AG20443 (cell line): ENCODE results near the gene ZNF277.
A peak's percentile ranks its signal among the peaks of the same experiment; 100 is the strongest.

Experiments used
- DNase-seq: peaks from one replicate; pipeline ENCODE4 v3.0.0; 2012; ENCODE audit warnings: low spot score, mixed read lengths

ZNF277 gene

DNA sequence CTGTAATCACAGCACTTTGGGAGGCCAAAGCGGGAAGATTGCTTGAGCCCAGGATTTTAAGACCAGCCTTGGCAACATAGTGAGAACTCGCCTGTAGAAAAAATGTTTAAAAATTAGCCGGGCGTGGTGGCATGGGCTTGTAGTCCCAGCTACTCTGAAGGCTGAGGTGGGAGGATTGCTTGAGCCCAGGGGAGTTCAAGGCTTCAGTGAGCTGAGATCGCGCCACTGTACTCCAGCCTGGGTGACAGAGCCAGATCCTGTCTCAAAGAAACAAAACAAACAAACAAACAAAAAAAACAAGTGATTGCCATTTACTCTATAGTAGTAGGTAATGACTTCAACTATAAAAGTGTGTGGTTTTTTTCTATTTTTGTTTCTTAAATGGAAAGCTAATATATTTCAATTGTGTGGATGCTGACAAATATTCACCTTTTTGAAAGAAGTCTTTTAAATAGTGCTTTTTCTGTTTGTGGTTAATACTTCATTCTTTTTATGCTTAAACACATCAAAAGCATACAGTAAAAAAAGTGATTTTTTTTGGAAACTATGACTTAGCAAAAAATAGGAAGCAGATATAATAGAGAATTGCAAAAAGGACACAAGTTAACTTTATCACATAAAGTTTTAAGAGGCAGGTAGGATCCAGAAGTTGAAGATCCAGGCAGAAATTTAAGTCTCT is 48.4 kb downstream of the ZNF277 start:
- no peak for DNase-seq

DNA sequence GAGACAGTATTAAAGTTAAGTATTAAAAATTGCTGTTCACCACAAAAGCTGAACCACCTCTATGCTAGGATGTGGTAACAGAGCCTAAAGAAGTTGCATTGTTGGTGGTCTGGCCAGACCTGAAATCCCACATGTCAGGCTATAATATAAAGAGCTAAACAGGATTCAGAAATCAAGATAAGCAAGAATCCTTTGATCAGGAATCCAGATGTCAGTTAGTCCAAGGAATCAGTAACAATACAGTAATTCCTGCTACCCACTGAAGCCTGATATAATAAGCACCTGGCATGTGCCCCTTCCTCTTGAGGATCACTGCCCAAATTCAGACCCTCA is 48.9 kb downstream of the ZNF277 start:
- no peak for DNase-seq

DNA sequence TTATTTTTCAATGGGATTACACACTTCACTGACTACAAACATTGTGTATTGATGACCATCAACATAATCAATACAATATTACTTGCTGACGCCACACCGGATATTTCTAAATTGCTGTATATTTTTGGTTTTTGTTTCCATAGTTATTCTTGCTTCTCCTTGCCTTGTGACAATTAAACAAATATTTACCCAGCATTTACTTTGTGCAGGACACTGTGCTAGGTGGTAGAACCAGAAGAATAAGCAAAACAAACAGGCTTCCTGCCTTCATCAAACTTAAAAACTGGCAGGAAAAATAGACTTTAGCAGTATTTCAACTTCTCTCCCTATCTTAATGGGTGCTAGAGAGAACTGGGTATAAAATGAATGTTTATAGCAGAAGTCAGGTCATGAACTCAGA is 50.6 kb downstream of the ZNF277 start:
- no peak for DNase-seq

DNA sequence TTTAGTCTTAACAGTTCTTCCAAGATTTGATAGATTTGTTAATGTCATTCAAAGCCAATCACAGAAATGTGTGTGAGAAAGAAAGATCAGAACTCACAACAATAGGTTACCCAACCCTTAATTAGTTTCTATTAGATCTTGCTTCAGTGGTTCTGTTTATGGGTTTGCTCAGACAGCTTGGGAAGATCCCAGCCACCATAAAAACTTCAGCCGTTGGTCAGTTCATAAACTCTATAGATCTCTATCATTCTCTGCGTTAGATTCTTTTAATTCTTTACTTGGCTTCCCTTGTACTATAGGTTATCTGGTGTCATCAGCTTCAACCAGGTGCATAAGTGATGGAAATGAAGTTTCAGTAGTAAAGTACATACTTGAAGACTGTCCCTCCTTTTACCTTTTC is 54.4 kb downstream of the ZNF277 start:
- DNase-seq = no peak

DNA sequence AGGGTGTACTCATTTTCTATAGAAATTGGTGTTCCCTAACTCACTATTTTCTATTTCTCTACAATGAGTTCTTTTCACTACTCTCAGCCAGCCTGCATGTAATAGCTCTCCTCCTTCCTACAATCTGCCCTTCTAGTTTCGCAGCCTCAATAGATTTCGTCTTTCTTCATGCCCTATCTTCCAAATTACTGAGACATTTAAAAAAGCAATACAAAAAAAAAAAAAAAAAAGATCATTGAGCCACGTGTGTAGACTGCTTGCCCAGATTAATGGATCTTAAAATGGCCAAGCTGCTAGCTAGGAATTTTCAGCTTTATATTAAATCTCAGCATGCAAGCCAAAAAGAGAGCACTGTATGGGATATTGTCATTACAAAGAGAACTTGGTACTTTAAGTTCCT is 55.5 kb downstream of the ZNF277 start:
- DNase-seq = no peak

DNA sequence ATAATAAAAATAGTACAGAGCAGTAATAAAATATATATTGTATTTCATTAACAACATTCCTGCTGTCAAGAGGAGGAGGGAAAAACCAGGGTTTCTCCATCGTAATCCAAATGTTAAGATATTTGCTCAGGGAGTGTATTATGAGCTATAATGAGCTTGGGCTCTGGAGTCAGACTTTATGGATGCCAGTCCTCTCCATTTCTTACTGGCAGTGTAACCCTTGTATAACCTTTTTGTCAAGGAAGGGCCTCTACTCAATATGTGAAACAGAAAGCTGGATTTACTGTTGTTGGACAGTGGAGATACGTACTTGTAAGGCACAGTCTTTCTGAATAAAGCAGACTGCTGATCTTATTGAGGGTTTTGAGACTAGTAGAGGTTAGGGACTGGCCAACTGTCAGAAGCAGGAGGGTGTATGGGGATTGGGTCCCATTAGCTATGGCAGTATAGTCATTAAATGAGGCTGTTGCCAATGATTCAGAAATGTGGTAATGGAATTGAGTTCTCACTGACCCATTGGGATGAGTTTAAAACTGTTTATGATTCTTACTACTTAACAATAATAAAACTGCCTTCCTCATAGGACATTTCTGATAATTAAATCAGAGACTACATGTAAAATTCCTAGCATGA is 56.5 kb downstream of the ZNF277 start:
- DNase-seq = no peak

DNA sequence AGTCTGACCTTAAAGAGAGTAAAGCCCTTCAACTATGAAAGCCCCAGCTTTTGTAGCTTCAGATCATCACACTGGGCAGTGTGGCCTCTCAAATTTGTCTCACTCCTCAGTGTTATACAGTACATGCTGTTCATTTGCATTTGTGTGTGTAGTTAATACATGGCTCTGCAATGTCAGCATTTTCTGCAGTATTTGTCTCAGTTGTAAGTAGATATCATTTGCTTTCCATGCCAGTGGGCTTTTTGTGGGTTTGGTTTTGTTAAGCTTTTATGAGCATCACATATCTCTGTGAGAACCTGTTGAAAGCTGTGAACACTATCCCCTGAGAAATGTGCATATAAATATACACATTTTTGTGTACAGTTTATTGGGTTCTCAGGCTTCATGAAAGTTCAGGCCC is 57.0 kb downstream of the ZNF277 start:
- DNase-seq = no peak

DNA sequence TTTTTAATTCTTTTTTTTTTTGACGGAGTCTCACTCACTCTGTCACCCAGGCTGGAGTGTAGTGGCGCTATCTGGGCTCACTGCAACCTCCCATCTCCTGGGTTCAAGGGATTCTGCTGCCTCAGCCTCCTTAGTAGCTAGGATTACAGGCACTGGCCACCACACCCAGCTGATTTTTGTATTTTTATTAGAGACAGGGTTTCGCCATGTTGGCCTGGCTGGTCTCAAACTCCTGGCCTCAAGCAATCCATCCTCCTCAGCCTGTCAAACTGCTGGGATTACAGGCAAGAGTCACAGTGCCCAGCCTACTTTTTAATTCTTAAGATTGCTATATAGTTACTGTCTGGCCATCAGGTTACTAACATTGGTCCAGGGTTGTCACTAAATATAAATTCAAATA is 59.6 kb downstream of the ZNF277 start:
- DNase-seq = no peak

DNA sequence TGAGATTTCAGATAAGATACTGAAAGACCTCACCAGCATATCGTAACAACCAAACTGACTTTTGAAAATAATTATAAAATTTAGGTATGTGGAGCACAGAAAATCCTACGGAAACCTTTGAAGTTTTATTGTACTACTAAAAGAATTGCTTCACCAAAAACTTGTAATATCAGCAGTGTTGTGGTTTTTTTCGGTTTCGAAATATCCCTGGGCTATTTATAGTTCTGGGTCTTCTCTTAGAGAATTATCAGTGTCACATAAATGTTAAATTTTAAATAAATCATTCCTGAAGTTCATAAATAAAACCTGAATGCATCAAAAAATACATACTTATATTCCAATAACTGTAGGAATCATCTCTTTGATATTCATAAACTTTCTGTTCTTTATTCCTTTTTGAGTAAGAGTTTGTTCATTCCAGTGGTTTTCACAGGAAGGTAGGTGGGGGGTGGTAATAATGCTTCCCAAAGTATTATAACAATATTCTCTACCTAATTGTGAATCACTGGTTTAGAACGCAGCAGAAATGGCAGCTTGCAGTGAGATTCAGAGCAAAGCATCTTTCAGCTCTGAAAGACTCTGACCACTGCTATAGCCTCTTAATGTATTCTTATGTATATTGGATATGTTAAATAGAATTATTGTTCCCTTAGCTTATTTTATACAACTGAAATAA is 60.2 kb downstream of the ZNF277 start:
- no peak for DNase-seq

DNA sequence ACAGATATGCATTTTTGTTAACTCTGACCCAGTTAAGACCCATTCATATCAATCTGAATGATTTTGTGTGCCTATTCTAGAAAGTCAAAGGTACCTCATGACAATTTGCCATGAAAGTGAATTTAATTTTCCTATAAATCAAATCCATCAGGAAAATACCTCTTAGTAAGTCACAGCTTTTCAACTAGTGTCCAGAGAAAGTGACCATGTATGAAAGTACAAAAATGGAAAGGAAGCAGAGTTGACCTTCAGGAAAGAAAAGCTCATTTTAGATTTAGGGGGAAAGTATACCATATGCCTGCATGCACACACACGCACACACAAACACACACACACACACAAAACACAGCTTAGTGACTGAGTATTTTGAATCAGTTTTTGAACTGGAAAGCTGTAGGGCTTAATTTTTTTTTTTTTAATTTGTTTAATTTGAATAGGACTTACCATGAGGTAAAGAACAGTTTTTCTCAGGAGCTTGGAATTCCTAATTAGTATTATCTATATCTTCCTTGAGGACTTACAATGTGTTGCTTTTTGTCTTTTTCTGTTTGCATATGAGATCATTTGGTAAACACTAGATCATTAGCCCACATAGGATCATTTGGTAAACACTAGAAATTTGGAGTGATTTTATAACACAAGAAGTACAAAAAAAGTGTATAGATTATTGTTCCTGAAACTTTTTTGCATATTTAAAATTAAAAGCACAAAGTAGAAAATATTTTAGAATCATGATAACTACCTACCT is 61.6 kb downstream of the ZNF277 start:
- no peak for DNase-seq

DNA sequence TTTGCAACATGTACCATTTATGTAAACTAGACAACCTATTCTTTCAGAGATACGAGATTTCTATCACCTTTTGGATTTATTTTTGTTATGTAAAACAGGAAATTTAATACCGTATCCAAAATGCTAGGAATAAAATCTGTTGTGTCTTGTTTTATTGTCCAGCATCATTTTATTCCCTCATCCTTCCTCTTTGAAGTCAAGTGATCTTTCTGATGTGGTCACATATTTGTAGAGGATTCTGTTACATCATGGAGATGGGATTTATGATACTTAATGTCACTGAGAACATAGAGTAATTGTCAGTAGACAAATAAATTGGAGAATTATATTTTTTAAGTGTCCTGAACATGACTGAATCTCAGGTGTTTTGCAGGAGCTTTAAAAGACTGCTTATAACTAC is 64.7 kb downstream of the ZNF277 start:
- no peak for DNase-seq

DNA sequence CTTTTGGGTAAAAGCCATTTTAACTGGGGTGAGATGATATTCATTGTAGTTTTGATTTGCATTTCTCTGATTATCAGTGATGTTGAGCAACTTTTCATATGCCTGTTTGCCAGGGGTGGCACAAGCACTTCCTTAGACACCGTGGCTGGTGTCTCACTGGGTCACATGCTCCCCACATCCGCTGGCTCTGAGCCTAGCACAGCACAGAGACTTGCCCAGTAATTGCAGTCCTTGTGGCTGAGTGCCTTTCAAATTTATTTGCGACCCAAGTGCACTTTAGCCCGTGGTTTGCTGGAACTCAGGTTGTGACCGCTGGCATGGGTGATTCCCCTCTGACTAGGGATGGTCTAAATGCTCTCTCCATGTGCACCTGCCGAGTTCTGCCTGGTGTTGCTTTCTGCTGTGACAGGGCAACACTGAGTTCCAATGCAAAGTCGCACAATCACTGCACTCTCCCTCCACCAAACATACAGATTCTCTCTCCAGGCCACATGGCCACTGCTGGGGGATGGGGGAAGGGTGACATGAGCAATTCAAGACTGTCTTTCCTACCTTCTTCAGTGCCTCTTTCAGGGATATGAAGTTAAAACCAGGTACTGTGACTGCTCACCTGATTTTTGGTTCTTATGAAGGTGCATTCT is 66.5 kb downstream of the ZNF277 start:
- DNase-seq = no peak

DNA sequence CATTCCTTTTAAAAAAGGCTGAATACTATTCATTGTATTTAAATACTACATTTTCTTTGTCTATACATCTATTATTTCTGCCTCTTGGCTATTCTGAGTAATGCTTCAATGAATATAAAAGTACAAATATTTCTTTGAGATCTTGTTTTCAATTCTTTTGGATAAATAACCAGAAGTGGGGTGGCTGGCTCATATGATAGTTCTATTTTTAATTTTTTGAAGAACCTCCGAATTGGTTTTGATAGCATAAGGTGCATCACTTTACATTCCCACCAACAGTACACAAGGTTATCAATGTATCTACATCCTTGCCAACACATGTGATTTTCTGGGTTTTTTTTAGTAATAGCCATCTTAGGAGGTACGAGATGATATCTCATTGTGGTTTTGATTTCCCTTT is 72.5 kb downstream of the ZNF277 start:
- no peak for DNase-seq

DNA sequence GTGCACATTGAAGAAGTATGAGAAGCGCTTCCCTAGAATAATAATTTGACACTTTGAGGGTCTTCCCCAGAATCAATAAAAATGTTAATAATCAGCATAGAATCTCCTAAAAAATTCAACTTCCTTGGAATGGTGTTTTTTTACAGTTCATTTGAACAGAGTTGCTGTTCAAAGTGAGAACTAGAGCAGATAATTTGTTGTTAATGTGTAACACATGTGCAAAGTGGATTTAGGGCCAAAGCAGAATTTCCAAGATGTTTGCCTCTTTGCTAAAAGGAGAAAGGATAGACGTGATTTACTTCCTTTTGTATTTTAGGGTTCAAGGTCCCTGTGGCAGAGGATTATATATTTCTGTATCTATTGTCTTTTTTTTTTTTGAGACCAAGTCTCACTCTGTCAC is 73.8 kb downstream of the ZNF277 start:
- no peak for DNase-seq

DNA sequence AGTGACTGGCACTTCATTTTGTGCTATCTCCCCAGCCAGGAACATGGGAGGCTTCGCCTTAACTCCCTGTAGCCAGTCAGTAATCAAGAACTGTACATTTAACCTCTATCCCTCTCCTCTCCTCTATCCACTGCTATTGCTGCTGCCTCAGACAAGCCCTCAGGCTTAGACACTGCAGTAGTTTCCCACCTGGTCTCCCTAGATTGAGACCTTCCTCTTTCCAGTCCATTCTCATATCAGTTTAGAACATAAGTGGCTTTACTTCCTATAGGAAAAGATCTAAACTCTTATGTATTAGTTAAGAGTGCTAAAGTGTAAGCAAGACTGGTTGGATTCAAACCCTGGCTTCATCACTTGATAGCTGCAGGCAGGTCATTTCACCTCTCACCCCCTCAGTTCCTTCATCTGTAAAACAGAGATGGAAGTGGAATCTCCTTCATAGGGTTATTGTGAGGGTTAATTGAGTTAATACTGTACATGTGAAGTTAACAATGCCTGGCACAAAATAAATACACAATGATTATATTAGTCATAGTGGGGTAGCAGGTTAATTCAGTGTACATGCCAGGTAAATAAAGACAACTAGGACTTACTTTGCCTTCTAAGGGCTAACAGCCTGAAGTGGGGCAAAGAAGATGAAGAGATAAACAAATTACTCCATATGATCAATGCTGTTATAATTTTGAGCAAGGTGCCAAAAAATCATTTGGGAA is 76.1 kb downstream of the ZNF277 start:
- DNase-seq = no peak

DNA sequence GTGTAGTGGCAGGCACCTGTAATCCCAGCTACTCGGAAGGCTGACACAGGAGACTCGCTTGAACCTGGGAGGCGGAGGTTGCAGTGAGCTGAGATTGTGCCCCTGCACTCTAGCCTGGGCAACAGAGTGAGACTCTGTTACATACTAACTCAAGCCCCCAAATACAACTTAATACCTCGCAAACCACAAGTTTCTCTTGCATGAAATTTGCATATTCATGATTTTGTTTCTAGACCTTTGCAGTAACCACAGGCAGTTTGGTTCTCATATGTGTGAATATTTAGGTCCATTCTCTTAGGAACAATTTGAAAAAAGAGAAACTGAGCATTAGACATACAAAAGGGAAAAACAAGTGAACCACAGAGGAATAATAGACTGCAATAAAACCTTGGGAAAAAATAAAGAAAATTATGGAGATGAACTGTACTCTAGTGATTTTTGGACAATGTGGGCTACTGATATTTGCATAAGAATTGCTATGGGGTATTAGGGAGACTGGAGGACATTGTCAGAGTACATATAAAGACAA is 77.0 kb downstream of the ZNF277 start:
- DNase-seq = no peak

DNA sequence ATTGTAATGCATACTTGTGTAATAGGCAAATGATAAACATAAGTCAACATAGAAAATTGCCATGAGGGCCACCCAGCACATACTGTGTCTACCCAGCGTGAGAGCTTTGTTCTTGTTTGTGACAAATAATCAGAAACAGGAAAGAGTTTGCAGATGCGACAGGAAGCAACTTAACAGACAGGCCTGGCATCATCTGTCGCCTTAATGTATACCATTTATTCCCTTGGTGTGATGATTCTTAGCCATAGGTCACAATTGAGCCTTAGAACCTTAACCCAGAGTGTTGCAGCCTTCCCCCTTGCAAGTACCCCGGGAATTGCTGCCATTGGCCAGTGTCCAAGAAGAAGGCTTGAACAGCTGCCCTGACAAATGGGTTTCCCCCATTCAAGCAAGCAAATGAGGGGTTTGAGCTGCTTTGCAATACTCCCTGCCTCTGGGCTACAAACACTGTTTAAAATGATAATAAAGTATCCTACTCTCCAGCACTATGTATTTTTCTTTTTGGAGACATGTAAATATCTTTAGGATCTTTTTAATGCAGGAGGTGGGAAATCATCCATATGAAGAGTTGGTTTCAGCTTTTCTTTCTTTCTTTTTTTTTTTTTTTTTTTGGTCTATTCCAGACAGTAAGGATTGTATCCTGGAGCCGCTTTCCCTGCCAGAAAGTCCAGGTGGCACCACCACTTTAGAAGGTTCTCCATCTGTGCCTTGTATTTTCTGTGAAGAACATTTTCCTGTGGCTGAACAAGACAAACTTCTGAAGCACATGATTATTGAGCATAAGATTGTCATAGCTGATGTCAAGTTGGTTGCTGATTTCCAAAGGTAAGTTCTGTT is 80.0 kb downstream of the ZNF277 start:
- DNase-seq = no peak

DNA sequence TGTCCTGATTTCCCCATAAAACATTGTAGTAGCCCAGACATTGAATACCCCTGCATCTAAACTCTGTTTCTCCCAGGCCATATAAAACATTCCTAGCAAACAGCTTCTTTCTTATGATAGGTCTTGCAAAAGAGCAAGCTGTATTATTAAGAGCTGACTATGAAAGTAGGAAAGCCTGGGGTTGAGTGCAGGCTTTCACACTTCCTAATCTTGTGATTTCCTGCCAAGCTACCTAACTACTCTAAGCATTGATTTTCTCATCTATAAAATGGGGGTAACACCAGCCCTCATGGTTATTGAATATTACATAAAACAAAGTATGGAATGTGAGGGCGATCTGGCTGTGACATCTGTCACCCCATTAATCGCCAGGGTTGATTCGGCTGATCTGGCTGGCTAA is 81.8 kb downstream of the ZNF277 start:
- no peak for DNase-seq

DNA sequence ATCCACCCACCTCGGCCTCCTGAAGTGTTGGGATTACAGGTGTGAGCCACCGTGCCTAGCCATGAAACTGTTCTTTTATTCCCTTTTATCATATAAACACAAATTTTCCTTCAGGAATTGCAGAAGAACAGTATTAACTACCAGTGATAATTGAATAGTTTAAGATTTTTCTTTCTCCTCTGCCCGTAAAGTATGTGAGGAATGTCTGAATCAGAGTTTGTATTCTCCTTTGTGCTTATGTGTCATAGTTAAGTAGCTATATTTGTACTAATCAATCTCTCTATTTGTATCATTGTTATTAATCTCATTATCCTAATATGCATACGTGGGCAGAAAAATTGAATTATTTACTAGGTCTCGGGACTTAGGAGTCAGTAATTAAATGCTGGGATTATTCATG is 83.6 kb downstream of the ZNF277 start:
- peak; percentile 53 for DNase-seq

DNA sequence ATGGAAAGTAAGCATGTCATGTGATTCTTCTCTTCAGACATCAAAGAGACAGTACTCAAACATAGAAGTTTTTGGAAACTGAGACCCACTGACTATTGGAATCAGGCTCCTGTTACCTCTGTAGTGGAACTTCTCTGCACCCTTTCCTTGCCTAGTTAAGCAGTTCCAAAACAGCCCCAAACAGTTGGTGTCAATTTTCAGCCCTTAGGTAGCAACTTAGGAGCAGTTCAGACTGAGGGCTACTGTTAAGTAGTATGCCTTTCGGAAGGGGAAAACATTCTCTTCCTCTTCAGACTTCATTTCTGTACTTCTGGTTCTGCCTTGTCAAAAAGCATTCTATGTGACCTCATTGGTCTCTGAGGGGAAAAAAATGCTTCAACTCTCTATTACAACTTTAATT is 85.7 kb downstream of the ZNF277 start:
- no peak for DNase-seq

DNA sequence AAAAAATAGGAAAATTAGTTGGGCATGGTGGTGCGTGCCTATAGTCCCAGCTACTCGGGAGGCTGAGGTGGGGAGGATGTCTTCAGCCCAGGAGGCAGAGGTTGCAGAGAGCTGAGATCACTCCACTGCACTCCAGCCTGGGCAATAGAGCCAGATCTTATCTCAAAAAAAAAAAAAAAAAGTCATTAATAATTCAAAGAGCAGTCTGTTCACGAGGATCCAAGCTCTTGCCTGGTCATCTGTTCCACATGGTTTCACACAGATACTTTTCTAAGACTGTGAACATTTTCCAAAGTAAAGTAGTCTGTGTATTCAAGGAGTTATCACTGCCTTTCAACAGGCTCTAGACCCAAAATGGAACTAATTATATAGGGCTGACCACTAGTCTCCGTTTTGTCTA is 86.9 kb downstream of the ZNF277 start:
- DNase-seq = no peak
